GM18951 (cell line): ENCODE results near the gene RRAS2.

Experiments
- POLR2A ChIP-seq: IDR thresholded peaks from 4 replicates; pipeline ENCODE4 v1.6.1; 2011; ENCODE audit warnings: mild to moderate bottlenecking; ENCODE audit not compliant: insufficient read length, insufficient read depth; ENCODE audit errors: extremely low read depth
- in situ Hi-C: fragments of 300-500 bp; cut with MboI; formaldehyde crosslinking; loops from one replicate; pipeline ENCODE4 v1.12.0; 2022; ENCODE audit warnings: low sequenced_read_pairs, mixed read lengths, inconsistent platforms; ENCODE audit not compliant: unreplicated experiment

RRAS2 gene

DNA sequence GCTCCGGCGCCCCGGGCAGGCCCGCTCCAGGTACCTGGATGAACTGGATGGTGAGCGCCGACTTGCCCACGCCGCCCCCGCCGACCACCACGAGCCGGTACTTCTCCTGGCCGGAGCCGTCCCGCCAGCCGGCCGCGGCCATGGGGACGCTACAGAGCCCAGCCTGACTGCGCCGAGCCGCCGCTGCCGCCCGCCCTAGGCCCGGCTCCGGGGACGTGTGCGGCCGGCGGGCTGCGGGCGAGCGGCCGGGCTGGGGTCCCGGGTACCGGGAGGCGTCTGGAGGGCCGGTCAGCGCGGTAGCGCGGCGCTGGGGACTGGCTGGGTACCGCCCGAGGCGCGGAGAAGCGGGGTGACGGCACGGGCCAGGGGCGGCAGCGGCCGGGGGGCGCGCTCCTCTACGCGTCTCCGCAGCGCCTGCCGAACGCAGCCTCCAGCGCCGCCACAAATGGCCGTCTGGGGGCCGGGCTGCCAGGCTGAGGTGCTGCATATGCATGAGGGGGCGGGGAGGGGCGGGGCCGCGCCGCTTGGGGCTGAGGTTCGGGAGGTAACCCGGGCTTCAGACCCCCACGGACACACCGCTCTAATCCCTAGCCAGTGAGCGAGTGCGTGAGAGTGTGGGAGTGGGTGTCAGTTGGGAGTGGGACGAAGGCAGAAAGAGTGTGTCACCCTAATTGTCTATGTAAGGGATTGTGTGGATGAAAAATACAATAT lies at the start of gene RRAS2:
RRAS2 (minus strand) TSS at position 455 of the 711 bp plus-strand sequence; CDS start at position 142, 313 bp downstream.
- in situ Hi-C loops: no loop called here

DNA sequence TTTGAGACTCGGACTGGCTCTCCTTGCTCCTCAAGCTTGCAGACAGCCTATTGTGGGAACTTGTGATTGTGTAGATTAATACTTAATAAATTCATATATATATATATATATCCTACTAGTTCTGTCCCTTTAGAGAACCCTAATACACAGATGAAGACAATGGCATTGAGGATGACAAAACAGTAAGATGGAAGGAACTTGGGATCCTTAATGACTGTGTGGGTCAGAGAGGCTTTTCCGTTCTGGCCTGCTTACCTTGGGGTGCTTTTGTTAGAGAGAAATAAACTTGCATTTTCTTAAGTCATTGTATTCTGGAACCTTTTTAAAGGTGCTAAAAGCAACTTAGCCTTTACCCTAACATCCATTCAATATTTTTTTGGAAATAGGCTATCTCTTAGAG lies 49.6 kb upstream of the RRAS2 start:
- in situ Hi-C loops: loop anchor here (25.0 kb wide), 1 partner anchor 446 kb away; the partner anchor contains the start of gene SPON1
- no peak for TF ChIP-seq POLR2A

More for the DNA sequence above, at the start of gene RRAS2:
- TF ChIP-seq POLR2A: peak; percentile 91

DNA sequence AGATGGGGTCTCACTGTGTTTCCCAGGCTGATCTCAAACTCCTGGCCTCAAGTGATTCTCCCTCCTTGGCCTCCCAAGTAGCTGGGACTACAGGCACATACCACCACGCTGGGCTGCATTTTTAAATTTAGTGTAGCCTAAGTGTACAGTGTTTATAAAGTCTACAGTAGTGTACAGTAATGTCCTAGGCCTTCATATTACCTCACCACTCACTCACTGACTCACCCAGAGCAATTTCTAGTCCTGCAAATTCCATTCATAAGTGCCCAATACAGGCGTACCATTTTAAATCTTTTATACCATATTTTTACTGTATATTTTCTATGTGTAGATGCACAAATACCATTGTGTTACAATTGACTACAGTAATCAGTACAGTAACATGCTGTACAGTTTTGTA lies 47.1 kb upstream of the RRAS2 start:
- in situ Hi-C loops: loop anchor here (25.0 kb wide), 1 partner anchor 444 kb away; the partner anchor contains the start of gene SPON1

DNA sequence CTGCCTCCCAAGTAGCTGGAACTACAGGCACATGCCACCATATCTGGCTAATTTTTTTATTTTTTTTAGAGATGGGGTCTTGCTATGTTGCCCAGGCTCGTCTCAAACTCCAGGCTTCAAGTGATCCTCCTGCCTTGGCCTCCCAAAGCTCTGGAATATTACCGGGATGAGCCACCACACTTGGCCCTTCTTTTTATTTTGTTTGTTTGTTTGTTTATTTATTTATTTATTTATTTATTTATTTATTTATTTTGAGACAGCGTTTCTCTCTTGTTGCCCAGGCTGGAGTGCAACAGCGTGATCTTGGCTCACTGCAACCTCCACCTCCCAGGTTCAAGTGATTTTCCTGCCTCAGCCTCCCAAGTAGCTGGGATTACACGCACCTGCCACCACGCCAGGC lies 44.5 kb upstream of the RRAS2 start:
- in situ Hi-C loops: loop anchor here (25.0 kb wide), 1 partner anchor 441 kb away; the partner anchor contains the start of gene SPON1

DNA sequence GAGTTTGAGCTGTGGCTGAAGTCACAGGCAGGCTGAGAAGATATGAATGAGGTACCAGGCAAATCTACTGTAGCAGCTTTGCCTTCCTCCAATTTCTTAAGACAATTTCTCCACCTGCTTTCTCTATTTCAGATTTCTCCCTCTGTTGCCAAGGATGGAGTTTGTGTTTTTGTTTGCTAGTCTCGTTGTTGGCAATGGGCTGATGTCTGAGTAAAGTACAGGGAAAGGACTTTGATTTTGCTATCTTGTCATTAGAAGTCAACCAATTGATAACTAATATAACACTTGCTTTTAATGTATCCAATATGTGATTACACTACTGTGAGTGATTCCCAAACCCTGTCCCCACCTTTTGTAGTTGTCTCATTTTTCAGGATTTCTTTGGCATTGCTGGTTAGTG lies 40.1 kb upstream of the RRAS2 start:
- in situ Hi-C loops: no loop called here
- TF ChIP-seq POLR2A: no peak

DNA sequence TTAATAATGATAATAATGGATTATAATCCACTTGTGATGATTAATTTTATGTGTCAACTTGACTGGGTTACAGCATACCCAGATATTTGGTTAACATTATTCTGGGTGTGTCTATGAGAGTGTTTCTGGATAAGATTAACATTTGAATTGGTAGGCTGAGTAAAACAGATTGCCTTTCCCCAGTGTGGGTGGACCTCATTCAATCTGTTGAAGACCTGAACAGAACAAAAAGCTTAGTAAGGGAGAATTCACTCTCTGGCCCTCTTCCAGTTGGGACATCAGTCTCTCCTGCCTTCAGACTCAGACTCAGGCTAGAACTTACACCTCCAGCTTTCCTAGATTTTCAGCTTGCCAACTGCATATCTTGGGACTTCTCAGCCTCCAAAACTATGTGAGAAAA lies 37.3 kb upstream of the RRAS2 start:
- in situ Hi-C loops: no loop called here
- no peak for TF ChIP-seq POLR2A

DNA sequence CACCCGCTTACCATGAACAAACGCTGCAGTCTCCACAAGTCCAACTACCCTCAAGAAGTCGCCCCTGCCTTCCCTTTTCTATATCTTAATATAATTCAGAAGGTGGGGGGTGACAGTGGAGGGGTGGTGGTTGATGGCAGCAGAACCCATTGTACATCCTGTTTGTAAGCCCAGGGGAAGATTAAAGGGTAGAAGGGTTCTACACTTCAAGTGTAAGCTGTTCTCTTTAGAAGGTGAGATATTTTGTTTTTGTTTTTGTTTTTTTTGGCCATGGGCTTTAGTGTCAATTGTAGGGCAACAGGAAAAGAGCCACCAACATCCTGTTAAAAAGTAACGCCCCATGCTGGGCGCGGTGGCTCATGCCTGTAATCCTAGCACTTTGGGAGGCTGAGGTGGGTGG lies 34.9 kb upstream of the RRAS2 start:
- in situ Hi-C loops: no loop called here
- no peak for TF ChIP-seq POLR2A

DNA sequence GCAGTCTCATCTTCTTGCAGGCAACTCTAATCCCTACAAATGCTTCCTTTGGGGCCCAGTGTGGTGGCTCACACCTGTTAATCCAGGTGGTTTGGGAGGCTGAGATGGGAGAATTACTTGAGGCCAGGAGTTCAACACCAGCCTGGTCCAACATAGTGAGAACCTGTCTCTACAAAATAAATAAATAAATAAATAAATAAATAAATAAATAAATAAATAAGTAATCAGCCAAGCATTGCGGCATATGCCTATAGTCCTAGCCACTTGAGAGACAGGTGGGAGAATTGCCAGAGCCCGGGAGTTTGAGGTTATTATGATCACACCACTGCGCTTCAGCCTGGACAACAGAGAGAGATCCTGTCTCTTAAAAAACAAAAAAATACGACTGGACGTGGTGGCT lies 34.1 kb upstream of the RRAS2 start:
- in situ Hi-C loops: no loop called here
- no peak for TF ChIP-seq POLR2A

DNA sequence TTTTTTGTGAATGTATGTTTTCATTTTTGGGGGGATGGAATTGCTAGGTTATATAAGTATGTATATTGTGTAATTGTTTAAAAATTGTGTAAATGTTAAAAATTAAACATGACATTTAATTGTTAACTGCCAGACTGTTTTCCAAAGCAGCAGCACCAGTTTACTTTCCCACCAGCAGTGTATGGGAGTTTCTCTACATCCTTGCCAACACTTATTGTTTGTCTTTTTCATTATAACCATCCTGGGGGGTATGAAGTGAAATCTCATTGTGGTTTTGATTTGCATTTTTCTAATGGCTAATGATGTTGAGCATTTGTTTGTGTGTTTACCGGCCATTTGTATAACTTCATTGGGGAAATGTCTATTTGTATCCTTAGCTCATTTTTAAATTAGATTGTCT lies 31.7 kb upstream of the RRAS2 start:
- in situ Hi-C loops: no loop called here
- no peak for TF ChIP-seq POLR2A

DNA sequence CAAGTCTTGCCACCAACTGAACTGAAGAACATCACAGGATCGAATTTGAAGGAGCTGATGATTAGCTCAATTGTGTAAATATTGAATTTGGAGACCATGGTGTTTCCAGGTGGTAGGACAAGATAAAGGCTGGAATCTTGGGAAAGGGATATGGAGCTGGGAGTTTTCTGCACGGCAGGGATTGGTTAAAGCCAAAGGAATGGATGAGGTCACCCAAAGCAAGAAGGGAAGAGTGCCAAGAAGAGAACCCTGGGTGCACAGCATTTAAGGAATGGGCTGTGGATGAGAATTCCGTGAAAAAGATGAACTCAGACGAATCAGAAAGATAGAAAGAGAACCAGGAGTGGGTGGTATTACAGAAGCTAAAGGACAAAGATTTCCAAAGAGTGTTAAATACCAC lies 29.4 kb upstream of the RRAS2 start:
- in situ Hi-C loops: no loop called here
- TF ChIP-seq POLR2A: no peak

DNA sequence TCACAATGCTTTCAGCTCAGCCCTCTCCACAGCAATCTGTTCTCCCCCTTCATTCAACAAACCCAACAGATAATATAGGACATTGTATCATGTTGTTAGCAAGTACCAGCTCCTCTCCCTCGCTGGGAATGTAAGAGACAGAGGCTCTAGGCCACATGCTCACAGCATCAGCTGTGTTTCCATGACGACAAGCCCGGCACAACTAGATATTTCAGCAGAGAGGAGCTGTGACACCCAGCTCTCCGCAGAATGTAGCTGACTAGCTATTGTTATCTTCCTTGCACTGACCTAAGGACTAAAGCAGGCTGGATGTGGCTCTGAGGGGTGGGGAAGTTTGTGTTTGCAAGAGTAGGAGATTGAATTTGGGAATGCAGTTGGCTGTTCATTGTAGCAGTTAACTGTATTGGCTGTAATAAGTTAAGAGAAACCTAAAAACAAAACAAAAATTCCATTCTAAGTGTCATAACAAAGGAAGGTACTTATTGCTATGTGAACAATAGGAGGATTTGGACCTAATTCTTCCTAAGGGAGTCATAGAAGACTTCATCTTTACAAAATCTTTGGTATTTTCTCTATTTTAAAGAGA lies 28.0 kb upstream of the RRAS2 start:
- in situ Hi-C loops: no loop called here
- no peak for TF ChIP-seq POLR2A

DNA sequence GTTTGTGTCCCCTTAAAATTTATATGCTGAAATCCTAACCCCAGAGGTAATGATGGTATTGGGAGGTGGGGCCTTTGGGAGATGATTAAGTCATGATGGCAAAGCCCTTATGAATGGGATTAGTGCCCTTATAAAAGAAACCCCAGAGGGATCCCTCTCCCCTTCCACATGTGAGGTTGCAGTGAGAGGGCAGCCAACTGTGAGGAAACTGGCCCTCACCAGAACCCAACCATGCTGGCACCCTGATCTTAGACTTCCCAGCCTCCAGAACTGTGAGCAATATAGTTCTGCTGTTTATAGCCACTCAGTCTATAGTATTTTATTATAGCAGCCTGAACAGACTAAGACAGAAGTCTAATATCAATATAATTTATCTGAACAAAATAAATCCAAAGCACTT lies 27.1 kb upstream of the RRAS2 start:
- in situ Hi-C loops: no loop called here
- TF ChIP-seq POLR2A: no peak

DNA sequence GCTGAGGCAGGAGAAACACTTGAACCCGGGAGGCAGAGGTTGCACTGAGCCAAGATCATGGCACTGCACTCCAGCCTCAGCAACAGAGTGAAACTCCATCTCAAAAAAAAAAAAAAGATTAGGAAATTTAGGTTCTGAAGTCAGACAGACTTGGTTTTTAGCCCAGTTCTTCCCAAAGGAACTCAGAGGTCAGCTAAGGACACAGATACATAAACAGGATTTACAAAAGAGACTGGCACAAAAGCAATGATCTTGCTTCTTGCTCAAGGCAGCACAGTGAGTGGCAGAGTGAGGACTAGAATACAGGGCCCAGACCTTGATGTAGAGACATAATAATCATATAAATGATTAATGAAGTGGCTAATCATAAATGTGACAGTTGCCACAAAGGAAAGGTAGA lies 25.4 kb upstream of the RRAS2 start:
- in situ Hi-C loops: no loop called here

DNA sequence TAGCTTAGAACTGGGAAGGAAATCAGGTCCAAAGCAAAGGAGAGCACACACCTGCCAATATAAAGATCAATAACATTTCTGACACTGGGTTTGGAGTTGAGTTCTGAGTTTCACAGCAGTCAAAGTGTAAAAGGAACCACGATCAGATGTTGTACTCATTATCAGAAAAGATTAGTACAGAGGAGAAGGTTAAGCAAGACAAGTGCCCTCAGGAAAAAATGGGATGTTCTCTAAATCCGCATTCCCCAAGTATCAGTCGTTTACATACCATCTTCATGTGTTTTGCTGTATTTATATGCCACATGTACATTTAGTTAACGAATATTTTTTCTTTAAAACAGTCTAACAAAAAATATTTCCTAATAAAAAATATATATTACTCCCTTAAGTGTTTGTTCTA lies 23.0 kb upstream of the RRAS2 start:
- in situ Hi-C loops: no loop called here
- TF ChIP-seq POLR2A: no peak

More for the DNA sequence above, 25.4 kb upstream of the RRAS2 start:
- no peak for TF ChIP-seq POLR2A

DNA sequence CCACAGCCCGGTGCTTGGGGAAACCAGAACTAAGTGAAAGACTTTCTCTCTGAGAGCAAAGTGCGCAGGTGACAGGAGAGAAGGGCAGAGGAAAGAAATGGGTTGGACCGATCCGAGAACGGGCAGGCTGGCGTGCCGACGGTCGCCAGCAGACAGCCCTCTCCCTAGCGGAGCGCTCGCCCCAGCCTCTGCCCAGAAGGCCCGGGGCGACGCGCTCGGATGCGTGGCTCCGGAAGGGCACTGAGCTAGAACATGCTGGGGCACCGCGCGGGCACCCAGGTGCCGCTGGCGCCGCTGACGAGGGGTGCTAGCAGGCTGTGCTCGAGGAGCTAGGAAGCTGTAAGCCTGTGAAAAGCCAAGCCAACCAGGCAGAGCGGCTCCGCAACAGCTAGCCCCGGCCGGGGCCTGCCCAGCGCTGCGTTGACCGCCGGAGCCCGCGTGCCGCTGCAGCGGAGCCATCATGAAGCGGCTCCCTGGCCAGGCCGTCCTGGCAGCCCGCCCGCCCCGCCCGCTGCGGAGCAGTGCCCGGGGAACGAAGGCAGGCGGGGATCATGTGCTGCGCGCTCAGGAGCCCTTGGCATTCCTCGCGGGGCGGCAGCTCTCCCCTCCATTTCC lies 22.1 kb upstream of the RRAS2 start:
- in situ Hi-C loops: no loop called here
- TF ChIP-seq POLR2A: no peak
